HCT116 (cell line): ENCODE results near the gene EML4. TPM values are rescaled to one million over a fixed set of nuclear protein-coding genes. Genes with fewer than 3 reads are reported as not detected.

ENCODE experiments used
- ATAC-seq: fragments of 200-7000 bp; cut with Tn5 transposase; 2 replicates; pipeline ENCODE4 v1.9.1; 2020; ENCODE audit warnings: mild to moderate bottlenecking, moderate library complexity
- BruUV-seq: library from RNA; stranded (reverse); fragments of 400-500 nt; replicated peaks from 2 replicates; lab custom pipeline; 2021; lab: Mats Ljungman, UMichigan
- CTCF ChIA-PET: fragments of 300-600 bp; sonication (Branson Sonifier 250); formaldehyde crosslinking; loops from one replicate; lab custom pipeline; 2021; ENCODE audit warnings: antibody characterized with exemption; lab: Charles Lee
- POLR2A ChIA-PET: fragments of 300-600, 350-600 bp; sonication (Branson Sonifier 250); formaldehyde crosslinking; loops from one replicate; lab custom pipeline; 2021; ENCODE audit warnings: antibody characterized with exemption; lab: Charles Lee
- RAD21 ChIA-PET, 2 experiments: fragments of 300-600 bp; sonication (Branson Sonifier 250); formaldehyde crosslinking; loops; one replicate each; lab custom pipeline; 2023; ENCODE audit warnings: low total read pairs in 2 of 2; ENCODE audit not compliant: uncharacterized antibody in 2 of 2, unreplicated experiment in 2 of 2, low non-redundant PET in 1 of 2; lab: Charles Lee
- DNase-seq: peaks from one replicate; pipeline ENCODE4 v3.0.0-alpha.2; 2010; ENCODE audit warnings: low read depth, low spot score
- H2AFZ ChIP-seq: fragments of 200-600 bp; shearing (Covaris generic), sonication (generic); 2 replicates; pipeline ENCODE4 v1.6.1; 2017; ENCODE audit warnings: low read depth, mixed run types, mixed read lengths, antibody characterized with exemption, low read length; ENCODE audit not compliant: poor library complexity, severe bottlenecking
- H3K27ac ChIP-seq: 2 replicates; pipeline ENCODE4 v1.5.1; 2012; ENCODE audit warnings: low read depth, low read length
- H3K27me3 ChIP-seq: fragments of 200-600 bp; sonication (generic); 2 replicates; pipeline ENCODE4 v1.6.1; 2016; ENCODE audit warnings: mixed run types, low read length, mixed read lengths; ENCODE audit not compliant: insufficient read depth
- H3K36me3 ChIP-seq, 2 experiments: fragments of 200-500 bp in 1 of 2; fragments of 200-600 bp in 1 of 2; sonication (Bioruptor generic) in 1 of 2; sonication (generic) in 1 of 2; 2 replicates each; pipeline versions ENCODE4 v1.5.1 to v1.6.1; 2014 to 2016; ENCODE audit warnings: low read length in 2 of 2, inconsistent platforms in 1 of 2, mixed read lengths in 1 of 2, mixed run types in 1 of 2; ENCODE audit not compliant: insufficient read depth in 2 of 2, control insufficient read depth in 1 of 2
- H3K4me1 ChIP-seq, 2 experiments: fragments of 200-600 bp in 1 of 2; sonication (generic) in 1 of 2; 2 replicates each; pipeline versions ENCODE4 v1.5.1 to v1.6.1; 2012 to 2017; ENCODE audit warnings: low read length in 2 of 2, inconsistent platforms in 1 of 2, mild to moderate bottlenecking in 1 of 2, mixed read lengths in 1 of 2, mixed run types in 1 of 2, moderate library complexity in 1 of 2; ENCODE audit not compliant: insufficient read depth in 2 of 2, control insufficient read depth in 1 of 2
- H3K4me2 ChIP-seq: fragments of 200-600 bp; sonication (generic); 2 replicates; pipeline ENCODE4 v1.6.1; 2017; ENCODE audit warnings: mixed run types, low read length, mixed read lengths
- H3K4me3 ChIP-seq, 2 experiments: fragments of 200-600 bp in 1 of 2; sonication (generic) in 1 of 2; replicated peaks in 1 of 2; 2 replicates each; pipeline ENCODE4 v1.5.1; 2011 to 2016; ENCODE audit warnings: low read length in 2 of 2, control low read depth in 1 of 2, low read depth in 1 of 2, mild to moderate bottlenecking in 1 of 2, mixed read lengths in 1 of 2, mixed run types in 1 of 2
- H3K79me2 ChIP-seq: fragments of 200-600 bp; sonication (generic); 2 replicates; pipeline ENCODE4 v1.6.1; 2017; ENCODE audit warnings: mild to moderate bottlenecking, mixed run types, low read length, moderate library complexity, mixed read lengths; ENCODE audit not compliant: insufficient read depth
- H3K9ac ChIP-seq: fragments of 200-600 bp; sonication (generic); 2 replicates; pipeline ENCODE4 v1.6.1; 2016; ENCODE audit warnings: low read length, mixed read lengths
- H3K9me2 ChIP-seq: fragments of 200-600 bp; sonication (generic), shearing (Covaris generic); 2 replicates; pipeline ENCODE4 v1.6.1; 2017; ENCODE audit warnings: mixed run types, mild to moderate bottlenecking, moderate library complexity; ENCODE audit not compliant: insufficient read depth
- H3K9me3 ChIP-seq, 2 experiments: fragments of 200-500 bp in 1 of 2; fragments of 200-600 bp in 1 of 2; sonication (Bioruptor generic) in 1 of 2; sonication (generic) in 1 of 2; 2 replicates each; pipeline ENCODE4 v1.6.1; 2014 to 2017; ENCODE audit warnings: low read length in 2 of 2, mixed read lengths in 2 of 2, inconsistent platforms in 1 of 2, low read depth in 1 of 2, mild to moderate bottlenecking in 1 of 2, mixed run types in 1 of 2, moderate library complexity in 1 of 2; ENCODE audit not compliant: control insufficient read depth in 1 of 2, insufficient read depth in 1 of 2
- H4K20me1 ChIP-seq: fragments of 200-600 bp; sonication (generic), shearing (Covaris generic); 2 replicates; pipeline ENCODE4 v1.6.1; 2017; ENCODE audit warnings: mixed run types, mild to moderate bottlenecking, moderate library complexity; ENCODE audit not compliant: insufficient read depth
- CBX3 ChIP-seq: IDR thresholded peaks from 2 replicates; pipeline ENCODE4 v1.6.1; 2012; ENCODE audit warnings: low read depth
- CEBPB ChIP-seq: IDR thresholded peaks from 2 replicates; pipeline ENCODE4 v1.6.1; 2012; ENCODE audit warnings: low read depth
- EGR1 ChIP-seq: IDR thresholded peaks from 2 replicates; pipeline ENCODE4 v1.6.1; 2012; ENCODE audit warnings: low read depth
- ELF1 ChIP-seq: IDR thresholded peaks from 2 replicates; pipeline ENCODE4 v1.6.1; 2012; ENCODE audit warnings: low read depth, borderline replicate concordance
- EZH2 ChIP-seq: fragments of 200-600 bp; sonication (generic); IDR thresholded peaks from 2 replicates; pipeline ENCODE4 v1.6.1; 2017; ENCODE audit warnings: antibody characterized with exemption, mixed run types
- EZH2phosphoT487 ChIP-seq: fragments of 200-600 bp; IDR thresholded peaks from 2 replicates; pipeline ENCODE4 v1.6.1; 2018; ENCODE audit warnings: antibody characterized with exemption, borderline replicate concordance
- FOSL1 ChIP-seq: IDR thresholded peaks from 2 replicates; pipeline ENCODE4 v1.6.1; 2012; ENCODE audit warnings: low read depth
- JUND ChIP-seq: IDR thresholded peaks from 2 replicates; pipeline ENCODE4 v1.6.1; 2012
- POLR2A ChIP-seq: IDR thresholded peaks from 2 replicates; pipeline ENCODE4 v1.7.0; 2011; ENCODE audit warnings: borderline replicate concordance; ENCODE audit not compliant: insufficient read depth, insufficient read length; ENCODE audit errors: extremely low read depth
- POLR2AphosphoS5 ChIP-seq: IDR thresholded peaks from 2 replicates; pipeline ENCODE4 v1.6.1; 2011; ENCODE audit warnings: mild to moderate bottlenecking, low read depth, low read length, moderate library complexity
- RAD21 ChIP-seq: IDR thresholded peaks from 2 replicates; pipeline ENCODE4 v1.6.1; 2012; ENCODE audit warnings: low read depth, mild to moderate bottlenecking
- SIN3A ChIP-seq: IDR thresholded peaks from 2 replicates; pipeline ENCODE4 v1.6.1; 2012; ENCODE audit warnings: low read depth
- SRF ChIP-seq: IDR thresholded peaks from 2 replicates; pipeline ENCODE4 v1.6.1; 2012; ENCODE audit warnings: low read depth
- TCF7L2 ChIP-seq: IDR thresholded peaks from 2 replicates; pipeline ENCODE4 v1.7.0; 2011; ENCODE audit warnings: borderline replicate concordance, inconsistent platforms; ENCODE audit not compliant: insufficient read depth, insufficient read length; ENCODE audit errors: extremely low read depth
- YY1 ChIP-seq: IDR thresholded peaks from 2 replicates; pipeline ENCODE4 v1.6.1; 2011; ENCODE audit warnings: low read length, low read depth, moderate library complexity, mild to moderate bottlenecking; ENCODE audit not compliant: insufficient replicate concordance; ENCODE audit errors: extremely low read depth
- ZNF274 ChIP-seq: fragments of 200-500 bp; sonication (Bioruptor generic); IDR thresholded peaks from 2 replicates; pipeline ENCODE4 v1.6.1; 2014; ENCODE audit warnings: mild to moderate bottlenecking, low read depth, low read length, inconsistent platforms
- intact Hi-C: fragments of 100-400 bp; cut with micrococcal nuclease; formaldehyde crosslinking; loops from 2 replicates; pipeline ENCODE4 v1.10.0; 2022
- total RNA-seq: library from RNA; stranded (reverse); gene quantifications from one replicate; pipeline ENCODE4 v1.2.1, GENCODE V29; 2021; ENCODE audit not compliant: unreplicated experiment
- TF ChIP-seq, protein P1 (sequence below): IDR thresholded peaks from 2 replicates; pipeline ENCODE4 v1.6.1; 2012
- TF ChIP-seq, protein P2 (sequence below): IDR thresholded peaks from 2 replicates; pipeline ENCODE4 v1.6.1; 2011; ENCODE audit warnings: mild to moderate bottlenecking, low read length, moderate library complexity; ENCODE audit not compliant: insufficient replicate concordance; ENCODE audit errors: extremely low read depth
- TF ChIP-seq, protein P3 (sequence below): IDR thresholded peaks from 2 replicates; pipeline ENCODE4 v1.6.1; 2012

The EML4 gene
- total RNA-seq, 1 experiment from 2014 or later = 53.5 TPM

DNA sequence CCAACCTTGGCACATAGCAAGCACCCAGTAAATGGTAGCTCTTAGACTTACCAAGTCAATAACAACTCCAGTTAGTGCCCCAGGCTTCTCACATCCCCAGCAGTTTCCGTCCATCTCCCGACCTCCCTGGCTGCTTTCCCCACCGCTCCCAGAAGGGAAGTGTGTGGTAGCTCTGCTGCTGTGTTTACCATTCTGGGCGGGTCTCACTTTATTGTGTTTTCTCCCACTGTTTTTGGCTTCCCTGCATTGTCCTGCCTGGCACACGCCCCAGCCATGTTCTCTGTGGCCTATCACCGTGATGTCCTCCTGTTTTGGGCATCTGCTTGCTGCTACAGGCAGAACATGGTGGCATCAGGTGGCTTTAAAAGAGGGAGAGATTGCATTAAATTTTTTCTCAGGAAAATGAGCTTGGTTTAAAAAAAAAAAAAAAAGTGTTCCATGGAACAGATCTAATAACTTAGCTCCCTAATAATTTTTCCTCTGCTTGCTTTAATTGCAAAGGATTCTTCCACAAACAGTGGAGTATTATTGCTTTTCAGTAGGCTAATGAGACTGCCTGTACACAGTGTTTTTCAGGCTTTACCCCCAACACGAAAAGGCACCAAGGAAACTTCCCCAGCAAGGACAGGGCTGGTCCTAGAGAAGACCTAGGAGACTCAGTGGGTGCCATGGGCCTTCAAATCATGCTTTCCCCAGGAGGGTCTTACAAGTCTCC, 199.8 kb downstream of the EML4 start:
- Histone ChIP-seq H2AFZ (no peak overlapping the region), H3K79me2 (no peaks in the 10 kb centered on the region), H3K9ac (no peak overlapping the region), H3K27ac (no peak overlapping the region), H4K20me1 (no peaks in the 10 kb centered on the region), H3K9me2 (no peaks in the 10 kb centered on the region), H3K36me3 (no peaks in the 10 kb centered on the region), H3K9me3 (no peaks in the 10 kb centered on the region), H3K4me3 (no peak overlapping the region), H3K27me3 (no peaks in the 10 kb centered on the region), H3K4me1 (no peaks in the 10 kb centered on the region), H3K4me2 (no peak overlapping the region)
- TF ChIP-seq, protein P1, sequence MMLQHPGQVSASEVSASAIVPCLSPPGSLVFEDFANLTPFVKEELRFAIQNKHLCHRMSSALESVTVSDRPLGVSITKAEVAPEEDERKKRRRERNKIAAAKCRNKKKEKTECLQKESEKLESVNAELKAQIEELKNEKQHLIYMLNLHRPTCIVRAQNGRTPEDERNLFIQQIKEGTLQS = no peak
- TF ChIP-seq, protein P2, sequence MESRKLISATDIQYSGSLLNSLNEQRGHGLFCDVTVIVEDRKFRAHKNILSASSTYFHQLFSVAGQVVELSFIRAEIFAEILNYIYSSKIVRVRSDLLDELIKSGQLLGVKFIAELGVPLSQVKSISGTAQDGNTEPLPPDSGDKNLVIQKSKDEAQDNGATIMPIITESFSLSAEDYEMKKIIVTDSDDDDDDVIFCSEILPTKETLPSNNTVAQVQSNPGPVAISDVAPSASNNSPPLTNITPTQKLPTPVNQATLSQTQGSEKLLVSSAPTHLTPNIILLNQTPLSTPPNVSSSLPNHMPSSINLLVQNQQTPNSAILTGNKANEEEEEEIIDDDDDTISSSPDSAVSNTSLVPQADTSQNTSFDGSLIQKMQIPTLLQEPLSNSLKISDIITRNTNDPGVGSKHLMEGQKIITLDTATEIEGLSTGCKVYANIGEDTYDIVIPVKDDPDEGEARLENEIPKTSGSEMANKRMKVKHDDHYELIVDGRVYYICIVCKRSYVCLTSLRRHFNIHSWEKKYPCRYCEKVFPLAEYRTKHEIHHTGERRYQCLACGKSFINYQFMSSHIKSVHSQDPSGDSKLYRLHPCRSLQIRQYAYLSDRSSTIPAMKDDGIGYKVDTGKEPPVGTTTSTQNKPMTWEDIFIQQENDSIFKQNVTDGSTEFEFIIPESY = no peak
- TF ChIP-seq RAD21 = no peak
- TF ChIP-seq CEBPB = no peak
- no peak for TF ChIP-seq POLR2A
- TF ChIP-seq JUND = no peak
- TF ChIP-seq, protein P3, sequence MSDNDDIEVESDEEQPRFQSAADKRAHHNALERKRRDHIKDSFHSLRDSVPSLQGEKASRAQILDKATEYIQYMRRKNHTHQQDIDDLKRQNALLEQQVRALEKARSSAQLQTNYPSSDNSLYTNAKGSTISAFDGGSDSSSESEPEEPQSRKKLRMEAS = no peak
- no peak for TF ChIP-seq ELF1
- TF ChIP-seq EZH2phosphoT487 = no peak
- TF ChIP-seq YY1 = no peak
- no peak for TF ChIP-seq ZNF274
- TF ChIP-seq SRF = no peak
- no peak for TF ChIP-seq EZH2
- TF ChIP-seq FOSL1 = no peak
- TF ChIP-seq POLR2AphosphoS5 = no peak
- no peak for TF ChIP-seq CBX3
- TF ChIP-seq SIN3A = no peak
- no peak for TF ChIP-seq TCF7L2
- no peak for TF ChIP-seq EGR1
- intact Hi-C loops = no loop called here
- RAD21 ChIA-PET = no interaction called here
- DNase-seq = no peak
- no peak for ATAC-seq
- BruUV-seq = no TSS peak
- POLR2A ChIA-PET = no interaction called here
- CTCF ChIA-PET = no interaction called here
